Neuron (in vitro differentiated cells): ENCODE data around the gene AMER3.

Experiments used
- H2AFZ ChIP-seq: one replicate; pipeline ENCODE4 v1.6.1; 2013; ENCODE audit warnings: low read depth, mild to moderate bottlenecking, inconsistent platforms, low read length, moderate library complexity
- H3K27me3 ChIP-seq: one replicate; pipeline ENCODE4 v1.6.1; 2013; ENCODE audit warnings: low read length; ENCODE audit not compliant: insufficient read depth
- H3K36me3 ChIP-seq: one replicate; pipeline ENCODE4 v1.6.1; 2013; ENCODE audit warnings: low read length; ENCODE audit not compliant: insufficient read depth
- H3K4me1 ChIP-seq: one replicate; pipeline ENCODE4 v1.6.1; 2013; ENCODE audit warnings: low read length; ENCODE audit not compliant: insufficient read depth
- H3K4me3 ChIP-seq: 2 replicates; pipeline ENCODE4 v1.5.1; 2013; ENCODE audit warnings: mild to moderate bottlenecking, low read length, moderate library complexity
- H3K9me3 ChIP-seq: one replicate; pipeline ENCODE4 v1.6.1; 2013; ENCODE audit warnings: low read length

The AMER3 gene

DNA sequence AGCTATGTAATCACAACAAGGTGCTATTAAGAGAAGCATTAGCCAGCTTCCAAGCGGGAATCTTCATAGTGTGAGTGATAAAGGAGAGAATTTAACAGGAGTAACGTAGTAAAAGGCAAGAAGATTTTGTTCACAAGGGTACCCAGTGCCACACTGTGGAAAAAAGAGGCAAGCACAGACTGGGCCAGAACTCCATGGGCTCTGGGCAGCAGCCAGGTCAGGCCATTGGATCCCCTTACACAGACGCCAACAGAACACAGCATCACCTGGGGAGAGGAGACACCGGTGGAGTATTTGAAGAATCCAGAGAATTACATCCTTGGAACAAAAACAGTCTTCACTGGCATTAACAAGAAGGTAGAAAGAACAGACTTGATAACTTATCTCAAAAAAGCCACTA, 21.2 kb downstream of the AMER3 start:
- no peaks in the 10 kb centered on the region for H3K9me3 ChIP-seq
- H3K27me3 ChIP-seq, result no peaks in the 10 kb centered on the region
- H3K36me3 ChIP-seq, result no peaks in the 10 kb centered on the region
- no peak overlapping the region for H3K4me3 ChIP-seq
- H2AFZ ChIP-seq, result no peak overlapping the region
- H3K4me1 ChIP-seq, result no peaks in the 10 kb centered on the region

DNA sequence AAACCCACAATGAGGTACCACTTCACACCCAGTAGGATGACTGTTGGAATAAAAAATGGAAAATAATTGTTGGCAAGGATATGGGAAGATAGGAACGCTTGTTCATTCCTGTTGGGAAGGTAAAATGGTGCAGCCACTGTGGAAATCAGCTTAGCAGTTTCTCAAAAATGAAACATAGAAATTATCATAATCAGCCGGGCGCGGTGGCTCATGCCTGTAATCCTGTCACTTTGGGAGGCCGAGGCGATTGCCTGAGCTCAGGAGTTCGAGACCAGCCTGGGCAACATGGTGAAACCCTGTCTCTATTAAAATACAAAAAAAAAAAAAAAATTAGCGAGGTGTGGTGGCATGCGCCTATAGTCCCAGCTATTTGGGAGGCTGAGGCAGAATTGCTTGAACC, 23.4 kb downstream of the AMER3 start:
- Histone ChIP-seq H3K36me3 (no peaks in the 10 kb centered on the region), H3K4me3 (no peak overlapping the region), H3K27me3 (no peaks in the 10 kb centered on the region), H3K4me1 (no peaks in the 10 kb centered on the region), H2AFZ (no peak overlapping the region), H3K9me3 (no peaks in the 10 kb centered on the region)

DNA sequence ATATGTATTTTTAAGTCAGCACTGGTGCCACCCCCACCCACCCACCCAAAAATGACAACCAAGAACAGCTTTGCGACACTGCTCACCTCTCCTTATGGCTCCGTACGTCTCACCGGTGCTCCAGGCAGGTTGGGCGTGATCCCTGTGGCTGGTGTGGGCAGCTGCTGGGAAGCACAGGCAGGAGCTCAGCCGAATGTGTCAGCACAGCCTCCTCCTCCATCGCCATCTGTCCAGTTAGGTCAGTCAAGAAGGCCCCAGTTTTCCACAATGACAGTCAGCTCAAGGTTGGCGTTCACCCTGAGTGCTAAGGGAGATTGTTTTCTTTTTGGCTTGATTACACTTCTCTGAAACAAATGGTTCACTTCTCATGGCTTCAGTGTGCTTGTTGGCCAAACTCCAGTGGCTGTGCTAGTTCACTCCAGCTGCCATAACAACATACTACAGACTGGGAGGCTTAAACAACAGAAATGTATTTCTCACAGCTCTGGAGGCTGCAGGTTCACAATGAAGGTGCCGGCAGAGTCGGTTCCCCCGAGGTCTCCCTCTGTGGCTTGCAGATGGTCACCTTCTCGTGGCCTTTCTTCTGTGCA, 30.2 kb downstream of the AMER3 start:
- Histone ChIP-seq H2AFZ (no peak overlapping the region), H3K4me1 (no peaks in the 10 kb centered on the region), H3K27me3 (no peaks in the 10 kb centered on the region), H3K9me3 (no peaks in the 10 kb centered on the region), H3K4me3 (no peak overlapping the region), H3K36me3 (no peaks in the 10 kb centered on the region)

DNA sequence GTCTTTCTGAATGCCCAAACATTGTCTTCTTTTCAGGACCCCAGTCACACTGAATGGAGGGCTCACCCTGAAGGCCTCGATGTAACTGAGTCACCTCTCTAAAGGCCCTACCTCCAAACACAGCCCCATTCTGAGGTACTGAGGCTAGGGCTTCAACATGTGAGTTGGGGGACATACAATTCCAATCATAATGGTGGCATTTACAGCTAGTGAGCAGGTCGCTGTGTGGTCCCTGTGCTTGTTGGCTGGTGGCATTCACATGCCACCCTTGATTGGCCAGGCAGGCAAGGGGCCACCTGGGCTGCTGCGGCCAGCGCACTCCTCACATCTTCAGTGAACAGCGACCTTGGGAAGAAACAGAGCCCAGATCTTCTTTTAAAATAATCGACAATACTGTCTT, 30.7 kb downstream of the AMER3 start:
- Histone ChIP-seq H3K4me1 (no peaks in the 10 kb centered on the region), H3K4me3 (no peak overlapping the region), H3K36me3 (no peaks in the 10 kb centered on the region), H3K27me3 (no peaks in the 10 kb centered on the region), H3K9me3 (no peaks in the 10 kb centered on the region), H2AFZ (no peak overlapping the region)

DNA sequence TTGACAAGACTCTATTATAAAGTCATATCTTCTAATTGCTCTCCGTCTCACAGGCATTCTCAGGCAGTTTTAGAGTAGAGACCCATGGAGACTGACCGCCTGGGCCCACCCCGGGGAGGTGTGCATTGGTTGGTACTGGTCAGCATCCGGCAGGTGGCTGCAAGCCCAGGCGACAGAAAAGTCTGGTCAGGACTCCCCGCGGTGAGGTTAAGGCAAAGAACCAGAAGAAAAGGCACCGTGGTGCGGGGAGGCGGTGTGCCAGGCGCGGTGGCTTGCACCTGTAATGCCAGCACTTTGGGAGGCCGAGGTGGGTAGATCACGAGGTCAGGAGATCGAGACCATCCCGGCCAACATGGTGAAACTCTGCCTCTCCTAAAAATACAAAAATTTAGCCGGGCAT, 32.5 kb downstream of the AMER3 start:
- H3K36me3 ChIP-seq, result no peaks in the 10 kb centered on the region
- no peak overlapping the region for H3K4me3 ChIP-seq
- H3K4me1 ChIP-seq, result no peaks in the 10 kb centered on the region
- no peaks in the 10 kb centered on the region for H3K9me3 ChIP-seq
- no peak overlapping the region for H2AFZ ChIP-seq
- H3K27me3 ChIP-seq, result no peaks in the 10 kb centered on the region

DNA sequence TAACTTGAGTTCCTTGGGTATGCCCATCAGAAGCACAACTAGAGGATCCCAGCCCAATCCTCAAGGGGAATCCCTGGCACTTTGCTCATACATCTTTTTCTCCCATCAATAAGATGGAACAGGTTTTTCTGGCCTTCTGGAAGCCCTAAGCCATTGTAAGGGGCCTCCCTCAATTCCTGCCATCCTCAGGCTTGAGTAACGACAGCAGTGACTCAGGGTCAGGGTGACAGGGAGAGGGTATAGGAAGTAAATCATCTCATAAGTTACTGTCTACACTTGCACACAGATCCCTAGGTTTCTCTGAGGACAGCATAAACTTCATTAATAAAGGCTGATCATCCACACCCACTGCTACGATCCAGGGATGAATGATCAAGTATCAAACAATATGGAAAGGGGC, 35.0 kb downstream of the AMER3 start:
- H3K36me3 ChIP-seq, result no peaks in the 10 kb centered on the region
- no peaks in the 10 kb centered on the region for H3K27me3 ChIP-seq
- no peaks in the 10 kb centered on the region for H3K9me3 ChIP-seq
- H3K4me3 ChIP-seq, result no peak overlapping the region
- no peak overlapping the region for H2AFZ ChIP-seq
- no peaks in the 10 kb centered on the region for H3K4me1 ChIP-seq

DNA sequence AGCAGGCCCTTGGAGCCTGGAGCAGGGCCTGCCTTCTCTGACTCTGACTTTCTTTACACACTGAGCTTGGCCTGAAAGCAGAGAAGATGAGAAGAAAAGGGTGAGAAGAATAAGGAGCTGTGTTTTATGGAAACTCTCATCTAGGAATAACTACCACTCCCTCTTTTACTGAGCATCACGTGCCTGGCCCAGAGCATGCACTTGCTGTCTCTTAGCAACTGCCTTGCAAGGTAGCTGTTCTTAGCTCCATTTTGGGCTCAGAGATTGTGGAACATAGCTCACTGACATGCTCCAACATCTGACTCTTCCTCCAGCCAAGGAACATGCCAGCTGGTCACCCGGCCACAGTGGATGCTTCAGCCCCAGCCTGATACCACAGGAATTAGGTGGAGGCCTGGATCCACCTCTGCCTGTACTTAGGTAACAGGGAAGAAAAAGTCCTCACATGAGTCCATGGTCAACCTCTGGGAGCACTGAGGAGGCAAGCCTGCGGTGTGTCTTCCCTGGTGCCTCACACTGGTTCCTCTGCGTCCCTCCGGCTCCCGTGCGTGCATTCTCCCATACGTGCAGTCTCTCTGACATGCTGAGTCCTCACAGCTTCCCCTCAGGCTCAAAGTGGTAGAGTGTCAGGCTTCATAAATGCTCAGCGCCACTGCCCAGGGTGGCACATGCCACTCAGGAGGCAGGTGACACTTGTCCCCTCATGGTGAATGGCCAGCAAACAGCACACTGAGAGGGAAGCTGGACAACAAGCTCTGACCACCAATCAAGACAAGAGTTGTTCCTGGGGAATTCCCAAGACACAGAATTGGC, 35.7 kb downstream of the AMER3 start:
- Histone ChIP-seq H3K9me3 (no peaks in the 10 kb centered on the region), H3K4me1 (no peaks in the 10 kb centered on the region), H3K4me3 (no peak overlapping the region), H3K36me3 (no peaks in the 10 kb centered on the region), H2AFZ (no peak overlapping the region), H3K27me3 (no peaks in the 10 kb centered on the region)

DNA sequence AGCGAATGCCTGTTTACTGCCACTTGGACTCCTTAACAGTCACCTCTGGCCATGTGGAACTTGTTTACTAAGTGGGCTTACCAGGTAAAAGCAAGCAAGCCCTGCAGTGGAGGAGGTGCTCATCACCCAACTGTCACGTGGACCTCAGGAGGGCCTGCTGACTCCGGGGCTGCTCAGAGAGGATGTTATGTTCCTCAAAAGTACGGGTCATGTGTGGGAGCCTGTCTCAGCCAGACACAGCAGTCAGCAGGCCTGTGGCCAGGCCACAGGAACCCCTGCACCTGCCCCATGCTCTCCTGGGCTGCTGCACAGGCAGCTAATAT, 36.2 kb downstream of the AMER3 start:
- Histone ChIP-seq H3K4me3 (no peak overlapping the region), H3K9me3 (no peaks in the 10 kb centered on the region), H3K27me3 (no peaks in the 10 kb centered on the region), H3K36me3 (no peaks in the 10 kb centered on the region), H3K4me1 (no peaks in the 10 kb centered on the region), H2AFZ (no peak overlapping the region)

DNA sequence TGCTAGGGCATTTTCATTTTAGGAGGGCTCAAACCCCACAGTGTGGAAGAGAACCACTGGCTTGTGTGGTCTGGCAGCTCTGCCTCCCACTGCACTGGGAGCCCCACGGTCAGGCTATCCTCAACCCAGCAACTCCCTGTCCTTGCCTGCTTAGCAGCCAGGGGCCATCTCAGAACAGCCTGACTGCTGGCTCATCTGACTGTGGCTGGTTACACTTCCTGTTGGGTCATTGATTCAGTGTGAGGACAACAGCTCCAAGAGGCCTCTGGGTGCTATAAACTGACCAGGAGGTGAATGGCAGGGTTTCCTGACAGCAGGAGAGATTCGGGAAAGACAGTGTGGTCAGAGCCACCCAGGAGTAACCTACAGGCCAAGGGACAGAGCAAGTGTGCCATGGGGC, 40.1 kb downstream of the AMER3 start:
- Histone ChIP-seq H3K9me3 (no peaks in the 10 kb centered on the region), H3K4me3 (no peak overlapping the region), H3K4me1 (no peaks in the 10 kb centered on the region), H2AFZ (no peak overlapping the region), H3K27me3 (peaks cover 6% of the 10 kb centered on the region), H3K36me3 (no peaks in the 10 kb centered on the region)

DNA sequence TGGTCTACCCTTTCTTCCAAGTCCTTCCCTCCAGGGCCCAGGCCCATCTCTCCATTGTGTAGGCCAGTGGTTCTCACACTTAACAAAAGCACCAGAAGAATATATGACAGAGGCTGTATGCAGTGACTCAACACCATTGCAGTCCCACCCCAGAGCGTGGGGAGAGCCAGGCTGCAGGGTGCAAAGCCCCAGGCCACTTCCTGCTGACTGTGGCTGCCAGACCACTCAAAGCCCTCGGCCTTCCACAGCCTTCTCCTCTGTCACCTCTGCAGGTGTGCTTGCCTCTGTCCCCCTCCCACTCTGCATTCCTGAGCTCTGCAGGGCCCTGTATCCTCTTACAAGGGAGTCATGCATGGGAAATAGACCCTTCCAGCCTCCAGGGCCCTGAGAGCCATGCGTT, 41.0 kb downstream of the AMER3 start:
- Histone ChIP-seq H3K9me3 (no peaks in the 10 kb centered on the region), H3K27me3 (peaks cover 6% of the 10 kb centered on the region), H3K4me1 (no peaks in the 10 kb centered on the region), H3K36me3 (no peaks in the 10 kb centered on the region), H3K4me3 (no peak overlapping the region), H2AFZ (no peak overlapping the region)

DNA sequence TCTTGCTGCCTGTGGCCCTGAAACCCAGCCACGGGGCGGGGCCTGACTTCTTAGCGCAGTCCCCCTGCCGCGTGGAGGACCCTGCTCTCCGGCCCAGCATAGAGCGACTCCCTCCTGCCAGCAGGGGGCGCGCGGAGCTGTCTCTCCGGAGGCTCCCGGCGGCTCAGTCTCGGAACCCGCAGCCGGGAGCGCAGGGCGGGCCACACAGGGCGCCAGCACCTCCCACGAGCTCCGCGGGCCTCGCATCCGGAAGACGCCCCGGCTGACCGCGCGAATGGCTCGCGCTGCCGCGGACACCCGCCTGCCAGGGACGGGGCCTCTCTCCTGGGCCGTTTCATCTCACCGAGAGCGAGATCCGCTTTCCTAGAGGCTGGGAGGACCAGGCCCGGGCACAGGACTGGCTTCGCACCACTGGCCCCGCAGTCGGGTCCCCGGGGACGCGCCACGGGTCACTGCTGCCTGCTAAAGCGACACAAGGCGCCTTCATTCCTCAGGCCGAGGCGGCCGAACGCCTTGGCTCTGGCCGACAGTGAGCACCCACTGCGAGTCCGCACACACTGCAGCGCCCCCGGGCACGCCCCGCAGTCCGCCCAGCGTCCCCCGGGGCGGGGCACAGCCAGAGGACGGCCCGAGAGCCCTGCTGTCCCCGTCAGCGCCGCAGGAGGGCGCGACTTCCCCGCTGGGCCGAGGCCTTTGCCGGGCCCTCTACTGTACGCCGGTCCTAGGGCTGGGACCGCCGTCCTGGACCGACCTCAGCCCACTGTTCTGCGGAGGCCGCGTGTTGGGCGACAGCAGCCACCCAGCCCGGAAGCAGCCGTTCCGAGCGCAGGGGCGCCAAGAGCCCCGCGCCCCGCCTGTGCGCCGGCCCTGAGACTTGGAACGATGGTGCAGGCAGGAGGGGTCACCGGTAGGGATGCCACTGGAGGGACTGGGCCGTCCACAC, 42.4 kb downstream of the AMER3 start:
- no peaks in the 10 kb centered on the region for H3K4me1 ChIP-seq
- peaks cover 6% of the 10 kb centered on the region for H3K27me3 ChIP-seq
- peak overlapping the region; percentile 59 for H3K4me3 ChIP-seq
- peak overlapping the region; percentile 100 for H2AFZ ChIP-seq
- no peaks in the 10 kb centered on the region for H3K9me3 ChIP-seq
- H3K36me3 ChIP-seq, result no peaks in the 10 kb centered on the region

DNA sequence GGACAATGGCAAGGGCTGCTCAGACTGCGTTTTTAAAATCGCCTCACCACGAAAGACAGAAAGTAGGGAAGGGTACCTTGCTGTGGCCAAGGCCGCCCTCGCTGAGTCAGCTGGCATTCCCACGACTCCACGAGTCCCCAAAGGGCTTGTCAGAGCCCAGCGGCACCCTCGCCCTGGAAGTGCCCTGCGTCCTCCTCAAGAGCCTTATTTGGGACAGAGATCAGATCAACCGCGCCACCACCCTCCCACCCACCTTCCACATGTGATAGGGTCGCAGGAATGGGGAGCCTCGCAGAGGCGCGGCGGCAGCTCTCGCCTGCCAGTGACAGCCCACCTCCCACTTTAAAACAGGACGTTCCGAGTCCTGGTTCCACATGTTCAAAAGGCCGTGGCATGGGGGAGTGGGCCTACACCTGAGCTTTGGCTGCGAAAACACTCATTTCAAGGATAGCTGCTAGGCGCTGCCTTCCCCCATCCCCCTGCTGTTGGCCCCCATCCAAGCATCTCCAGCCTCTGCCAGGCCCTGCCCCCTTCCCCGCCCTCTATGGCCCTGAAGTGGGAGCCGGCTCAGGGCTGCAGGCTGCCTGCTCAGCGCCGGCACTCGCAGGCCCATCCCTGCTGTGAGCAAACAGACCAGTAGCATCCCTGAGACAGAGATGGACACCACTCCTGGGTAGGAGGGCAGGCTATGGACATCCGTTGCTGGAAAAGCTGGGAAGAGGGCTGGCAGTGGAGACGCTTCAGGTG, 43.3 kb downstream of the AMER3 start:
- H3K9me3 ChIP-seq, result no peaks in the 10 kb centered on the region
- H3K4me3 ChIP-seq, result peak overlapping the region; percentile 59
- H3K27me3 ChIP-seq, result peaks cover 6% of the 10 kb centered on the region
- peak overlapping the region; percentile 100 for H2AFZ ChIP-seq
- no peaks in the 10 kb centered on the region for H3K4me1 ChIP-seq
- no peaks in the 10 kb centered on the region for H3K36me3 ChIP-seq

DNA sequence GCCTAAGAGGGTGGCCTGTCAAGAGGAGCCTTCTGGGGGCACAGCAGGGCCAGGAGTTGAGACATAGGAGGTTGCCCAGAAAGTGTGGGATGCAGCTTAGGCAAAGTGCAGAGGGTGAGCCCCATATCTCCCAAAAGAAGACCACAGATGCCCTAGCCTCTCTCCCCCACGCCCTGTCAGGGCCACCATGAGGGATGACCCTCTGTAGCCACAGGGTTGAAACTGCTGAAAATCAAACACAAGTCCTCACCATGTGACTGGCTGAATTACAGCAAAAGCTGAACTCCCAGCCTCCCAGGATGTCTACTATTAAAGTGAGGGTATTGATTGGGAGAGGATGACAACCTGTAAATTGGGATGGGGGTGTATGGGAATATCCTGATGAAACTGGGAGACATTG, 44.0 kb downstream of the AMER3 start:
- Histone ChIP-seq H2AFZ (no peak overlapping the region), H3K27me3 (peaks cover 6% of the 10 kb centered on the region), H3K36me3 (no peaks in the 10 kb centered on the region), H3K4me3 (no peak overlapping the region), H3K4me1 (no peaks in the 10 kb centered on the region), H3K9me3 (no peaks in the 10 kb centered on the region)
